ENCODE results near the gene SLC30A7.

The SLC30A7 gene

DNA sequence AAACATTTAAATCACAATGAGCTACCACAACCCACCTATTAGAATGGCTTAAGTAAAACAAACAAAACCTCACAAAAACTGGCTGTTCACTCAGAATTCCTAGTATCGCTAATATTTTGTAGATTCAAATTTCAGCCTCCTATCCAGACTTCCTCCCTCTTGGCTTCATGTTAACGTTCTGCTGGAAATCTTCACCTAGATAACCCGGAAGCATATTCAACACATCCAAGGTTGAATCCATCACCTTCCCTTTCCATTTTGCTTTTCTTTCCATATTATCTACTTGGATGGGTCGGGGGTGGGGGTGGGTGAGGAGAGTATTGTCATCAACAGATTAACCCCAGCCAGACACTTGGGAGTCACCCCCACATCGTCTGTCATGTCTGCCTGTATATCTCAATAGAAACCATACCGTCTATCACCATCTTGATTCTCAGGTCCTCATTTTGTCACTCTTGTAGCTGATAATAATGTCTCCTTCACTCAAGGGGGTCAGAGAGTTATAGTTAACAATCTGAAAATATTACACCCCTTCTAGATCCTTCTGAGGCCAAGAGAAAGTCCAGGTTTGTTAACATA lies 131.4 kb downstream of the SLC30A7 start:
- DNase-seq (ENCODE audit: low read depth): no peak

DNA sequence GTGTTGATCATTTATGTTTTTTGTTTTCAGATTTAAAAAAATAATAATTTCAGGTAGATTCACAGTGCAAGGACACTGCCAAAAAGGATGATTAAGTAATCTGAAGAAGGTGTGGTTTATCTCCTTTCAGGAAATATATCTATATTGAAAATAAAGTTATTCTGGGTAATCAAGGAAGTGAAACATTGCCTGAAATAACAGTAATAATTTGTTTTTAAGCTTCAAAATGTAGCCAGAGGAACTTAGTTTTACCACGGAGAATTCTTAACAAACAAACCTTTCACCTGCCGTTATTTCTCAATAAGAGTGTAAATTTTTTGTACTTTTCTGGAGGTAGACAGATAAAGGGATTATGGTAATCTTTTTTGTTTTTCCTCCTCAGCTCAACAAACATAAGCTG lies 132.6 kb downstream of the SLC30A7 start:
- DNase-seq (ENCODE audit: low read depth): no peak

DNA sequence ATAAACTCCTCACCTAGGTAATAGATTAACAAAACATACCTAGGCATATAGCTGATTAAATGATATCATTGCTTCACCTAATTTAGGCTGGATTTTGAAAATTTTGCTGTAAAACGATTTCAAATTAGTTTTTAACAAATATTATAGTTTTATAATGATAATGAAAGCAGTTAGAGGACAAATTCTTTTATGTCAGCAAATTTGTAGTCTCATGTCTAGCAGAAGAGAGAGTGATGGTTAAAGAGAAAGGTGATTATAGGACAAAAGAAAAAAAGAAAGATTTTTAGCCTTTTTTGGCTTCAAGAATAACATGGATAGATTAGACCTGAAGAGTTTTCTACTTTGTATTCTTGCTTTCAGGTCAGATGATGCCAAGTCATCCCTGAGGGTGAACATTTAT lies 133.3 kb downstream of the SLC30A7 start:
- no peak for DNase-seq (ENCODE audit: low read depth)

DNA sequence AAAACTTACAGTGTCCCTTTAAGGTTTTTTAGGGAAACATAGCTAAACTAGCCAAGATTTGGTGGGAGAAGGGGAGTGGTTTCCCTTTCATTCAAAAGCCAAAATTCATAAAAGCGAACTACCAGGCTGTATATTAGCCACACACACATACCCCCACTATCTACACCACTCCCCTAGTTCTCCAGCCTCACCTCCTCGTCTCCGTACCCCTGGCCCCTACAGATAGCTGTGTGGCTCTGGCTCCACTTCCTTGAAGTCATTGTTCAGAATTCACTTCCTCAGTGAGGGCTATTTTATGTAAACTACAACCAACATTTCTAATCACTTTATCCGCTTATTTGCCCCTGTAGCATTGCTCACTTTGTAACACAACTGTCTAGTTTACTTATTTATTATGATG lies 135.0 kb downstream of the SLC30A7 start:
- DNase-seq (ENCODE audit: low read depth): no peak

Data from non-pigmented ciliary epithelial cell (primary cell).